HepG2 (cell line): ENCODE measurements around the gene MGMT.

Experiments used
- SMYD3 ChIP-seq: sonication (generic); formaldehyde crosslinking; IDR thresholded peaks from 2 replicates; pipeline ENCODE4 v1.8.1; 2023; ENCODE audit warnings: mild to moderate bottlenecking, missing genetic modification reagents
- TF ChIP-seq, protein P1 (sequence below): sonication (generic); formaldehyde crosslinking; IDR thresholded peaks from 2 replicates; pipeline ENCODE4 v1.5.0; 2020; ENCODE audit warnings: mild to moderate bottlenecking, missing genetic modification reagents, moderate library complexity

DNA sequence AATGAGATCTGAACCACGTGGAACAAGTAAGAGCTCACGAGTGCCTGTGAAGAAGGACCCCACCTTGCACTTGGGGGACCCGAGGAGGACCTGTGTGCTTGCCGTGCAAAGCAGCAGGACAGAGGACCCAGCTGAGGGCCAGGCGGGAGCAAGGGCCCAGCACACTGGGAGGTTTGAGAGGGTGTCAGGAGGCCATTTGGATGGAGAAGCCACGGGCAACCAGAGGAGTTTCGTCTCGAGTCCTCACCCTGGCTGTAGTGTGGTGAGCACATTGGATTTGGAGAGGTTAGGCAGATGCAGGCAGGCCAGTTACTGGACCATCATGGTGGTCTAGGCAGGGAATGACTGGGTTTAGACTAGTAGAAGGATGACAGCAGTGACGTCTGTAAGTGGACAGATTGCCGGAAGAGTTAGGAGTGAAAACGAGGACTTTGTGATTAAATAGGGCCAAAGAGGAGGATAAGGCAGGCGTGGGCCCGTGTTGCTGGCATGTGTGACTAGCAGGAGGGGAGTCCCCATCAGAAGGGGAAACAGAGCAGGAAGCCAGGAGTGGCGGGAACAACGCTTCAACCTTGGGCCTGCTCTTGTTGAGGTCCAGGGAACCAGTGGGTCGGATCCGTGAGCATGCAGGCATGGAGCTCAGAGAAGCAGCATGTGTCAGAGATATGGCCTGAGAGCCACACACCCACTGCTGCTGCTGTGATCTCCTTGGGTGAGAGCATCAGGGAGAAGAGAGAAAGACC, 208.2 kb downstream of the MGMT start:
- TF ChIP-seq, protein P1, sequence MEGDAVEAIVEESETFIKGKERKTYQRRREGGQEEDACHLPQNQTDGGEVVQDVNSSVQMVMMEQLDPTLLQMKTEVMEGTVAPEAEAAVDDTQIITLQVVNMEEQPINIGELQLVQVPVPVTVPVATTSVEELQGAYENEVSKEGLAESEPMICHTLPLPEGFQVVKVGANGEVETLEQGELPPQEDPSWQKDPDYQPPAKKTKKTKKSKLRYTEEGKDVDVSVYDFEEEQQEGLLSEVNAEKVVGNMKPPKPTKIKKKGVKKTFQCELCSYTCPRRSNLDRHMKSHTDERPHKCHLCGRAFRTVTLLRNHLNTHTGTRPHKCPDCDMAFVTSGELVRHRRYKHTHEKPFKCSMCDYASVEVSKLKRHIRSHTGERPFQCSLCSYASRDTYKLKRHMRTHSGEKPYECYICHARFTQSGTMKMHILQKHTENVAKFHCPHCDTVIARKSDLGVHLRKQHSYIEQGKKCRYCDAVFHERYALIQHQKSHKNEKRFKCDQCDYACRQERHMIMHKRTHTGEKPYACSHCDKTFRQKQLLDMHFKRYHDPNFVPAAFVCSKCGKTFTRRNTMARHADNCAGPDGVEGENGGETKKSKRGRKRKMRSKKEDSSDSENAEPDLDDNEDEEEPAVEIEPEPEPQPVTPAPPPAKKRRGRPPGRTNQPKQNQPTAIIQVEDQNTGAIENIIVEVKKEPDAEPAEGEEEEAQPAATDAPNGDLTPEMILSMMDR (CRISPR knock-in tag): no peak
- TF ChIP-seq SMYD3: no peak
